ENCODE results near the gene PIK3IP1. TPM values are rescaled to one million over a fixed set of nuclear protein-coding genes. Genes with fewer than 3 reads are reported as not detected.
A peak's percentile ranks its signal among the peaks of the same experiment; 100 is the strongest.

The PIK3IP1 gene
- total RNA-seq, 1 donor from 2014 or later: 4.7 TPM

DNA sequence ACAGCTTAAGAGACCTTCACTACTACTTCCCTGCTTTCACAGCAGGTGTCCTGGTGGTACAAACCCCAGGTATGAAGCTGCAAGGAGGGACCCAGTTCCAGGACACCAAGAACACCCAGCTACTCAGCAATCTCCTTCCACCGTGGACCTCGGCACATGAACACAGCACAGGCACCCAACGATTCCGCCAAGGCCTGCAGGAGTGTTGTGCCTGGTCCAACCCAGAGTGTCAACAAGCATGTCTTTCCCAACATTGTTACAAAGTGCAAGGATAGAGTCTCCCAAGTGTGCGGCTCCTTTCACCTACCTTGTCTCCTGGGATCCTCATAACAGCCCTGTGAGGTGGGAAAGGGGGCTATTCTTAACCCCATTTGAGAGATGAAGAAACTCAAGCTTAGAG, 42.0 kb upstream of the PIK3IP1 start:
- no peak for TF ChIP-seq EZH2 (IDR thresholded peaks at IDR 0.05)
- TF ChIP-seq EZH2phosphoT487 (IDR thresholded peaks at IDR 0.05): no peak
- TF ChIP-seq, protein P1, sequence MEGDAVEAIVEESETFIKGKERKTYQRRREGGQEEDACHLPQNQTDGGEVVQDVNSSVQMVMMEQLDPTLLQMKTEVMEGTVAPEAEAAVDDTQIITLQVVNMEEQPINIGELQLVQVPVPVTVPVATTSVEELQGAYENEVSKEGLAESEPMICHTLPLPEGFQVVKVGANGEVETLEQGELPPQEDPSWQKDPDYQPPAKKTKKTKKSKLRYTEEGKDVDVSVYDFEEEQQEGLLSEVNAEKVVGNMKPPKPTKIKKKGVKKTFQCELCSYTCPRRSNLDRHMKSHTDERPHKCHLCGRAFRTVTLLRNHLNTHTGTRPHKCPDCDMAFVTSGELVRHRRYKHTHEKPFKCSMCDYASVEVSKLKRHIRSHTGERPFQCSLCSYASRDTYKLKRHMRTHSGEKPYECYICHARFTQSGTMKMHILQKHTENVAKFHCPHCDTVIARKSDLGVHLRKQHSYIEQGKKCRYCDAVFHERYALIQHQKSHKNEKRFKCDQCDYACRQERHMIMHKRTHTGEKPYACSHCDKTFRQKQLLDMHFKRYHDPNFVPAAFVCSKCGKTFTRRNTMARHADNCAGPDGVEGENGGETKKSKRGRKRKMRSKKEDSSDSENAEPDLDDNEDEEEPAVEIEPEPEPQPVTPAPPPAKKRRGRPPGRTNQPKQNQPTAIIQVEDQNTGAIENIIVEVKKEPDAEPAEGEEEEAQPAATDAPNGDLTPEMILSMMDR (IDR thresholded peaks at IDR 0.05): no peak
- no peak overlapping the region for H2AFZ ChIP-seq (replicated peaks)
- no peaks in the 10 kb centered on the region for H3K27me3 ChIP-seq
- Mint-ChIP-seq H3K27ac (no peak overlapping the region), H3K4me1 (peaks cover 5% of the 10 kb centered on the region), H3K36me3 (peaks cover 56% of the 10 kb centered on the region), H3K9me3 (no peaks in the 10 kb centered on the region), H3K4me3 (no peak overlapping the region), H3K27me3 (ENCODE audit: insufficient read depth, low read depth) (peaks cover 4% of the 10 kb centered on the region)
- H3K4me3 ChIP-seq: no peak overlapping the region
- no peaks in the 10 kb centered on the region for H3K9me3 ChIP-seq (ENCODE audit: low read depth)
- peaks cover 4% of the 10 kb centered on the region for H3K36me3 ChIP-seq
- H3K9ac ChIP-seq: no peak overlapping the region
- no peak overlapping the region for H3K27ac ChIP-seq
- H4K20me1 ChIP-seq (ENCODE audit: low read depth): peaks cover 69% of the 10 kb centered on the region
- DNase-seq (ENCODE audit: low spot score): no peak
- peaks cover 12% of the 10 kb centered on the region for H3K4me1 ChIP-seq
- peaks cover 74% of the 10 kb centered on the region for H3K79me2 ChIP-seq (ENCODE audit: low read depth)
- no peaks in the 10 kb centered on the region for H3F3A ChIP-seq (ENCODE audit: low read depth)
- no peak overlapping the region for H3K4me2 ChIP-seq

DNA sequence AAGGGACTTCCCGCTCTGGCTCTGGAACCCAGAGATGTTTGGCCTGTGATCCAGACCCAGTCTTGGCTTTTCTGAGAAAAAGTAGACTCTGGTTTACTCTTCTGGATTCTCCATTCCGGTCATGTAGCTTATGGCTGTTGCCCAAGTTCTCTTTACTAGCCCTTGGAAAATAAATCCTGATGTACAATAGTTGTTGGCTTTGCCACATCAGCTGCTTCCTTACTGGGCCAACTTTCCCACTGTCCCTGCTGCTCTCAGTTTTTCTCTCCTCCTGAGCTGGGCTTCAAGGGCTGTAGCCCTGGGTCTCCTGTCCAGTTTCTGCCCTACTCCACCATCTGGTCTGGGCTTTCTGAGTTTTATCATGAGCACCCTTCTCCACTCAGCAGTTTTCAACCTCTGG, 41.4 kb upstream of the PIK3IP1 start:
- peaks cover 4% of the 10 kb centered on the region for H3K27me3 Mint-ChIP-seq (ENCODE audit: insufficient read depth, low read depth)
- no peak overlapping the region for H3K27ac ChIP-seq
- peaks cover 7% of the 10 kb centered on the region for H3K4me1 ChIP-seq
- no peak overlapping the region for H3K27ac Mint-ChIP-seq
- H3F3A ChIP-seq (ENCODE audit: low read depth): no peaks in the 10 kb centered on the region
- H3K4me1 Mint-ChIP-seq: no peaks in the 10 kb centered on the region
- H3K36me3 Mint-ChIP-seq: peaks cover 56% of the 10 kb centered on the region
- TF ChIP-seq EZH2phosphoT487 (IDR thresholded peaks at IDR 0.05) (no peak), EZH2 (IDR thresholded peaks at IDR 0.05) (no peak)
- peaks cover 4% of the 10 kb centered on the region for H3K36me3 ChIP-seq
- no peak overlapping the region for H2AFZ ChIP-seq (replicated peaks)
- H3K9me3 Mint-ChIP-seq: no peaks in the 10 kb centered on the region
- no peak overlapping the region for H3K9ac ChIP-seq
- no peak overlapping the region for H3K4me2 ChIP-seq
- no peaks in the 10 kb centered on the region for H3K27me3 ChIP-seq
- H3K79me2 ChIP-seq (ENCODE audit: low read depth): peaks cover 67% of the 10 kb centered on the region
- no peaks in the 10 kb centered on the region for H3K9me3 ChIP-seq (ENCODE audit: low read depth)
- H3K4me3 ChIP-seq: no peak overlapping the region
- DNase-seq (ENCODE audit: low spot score): no peak
- H4K20me1 ChIP-seq (ENCODE audit: low read depth): peaks cover 68% of the 10 kb centered on the region
- no peak overlapping the region for H3K4me3 Mint-ChIP-seq

DNA sequence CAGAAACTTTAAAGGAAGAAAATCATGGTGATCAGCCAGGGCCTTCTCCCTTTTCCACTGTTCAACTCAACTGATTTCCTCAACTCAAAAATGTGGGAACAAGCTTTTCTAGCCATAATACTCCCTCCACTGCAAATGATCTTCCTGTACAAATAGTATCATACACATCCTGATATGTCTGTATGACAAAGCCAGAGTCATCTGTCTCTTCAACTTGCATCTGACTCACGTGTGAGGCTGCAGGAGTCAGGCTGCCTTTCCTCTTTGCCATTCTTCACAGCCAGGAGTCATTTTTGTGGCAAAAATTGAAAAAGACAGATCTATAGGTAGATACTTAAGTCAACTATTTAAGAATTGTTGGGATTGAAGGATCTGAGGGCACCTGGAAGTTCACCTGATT, 40.6 kb upstream of the PIK3IP1 start:
- Mint-ChIP-seq H3K36me3 (peaks cover 54% of the 10 kb centered on the region), H3K4me3 (no peak overlapping the region), H3K9me3 (no peaks in the 10 kb centered on the region), H3K27me3 (ENCODE audit: insufficient read depth, low read depth) (peaks cover 4% of the 10 kb centered on the region), H3K27ac (no peak overlapping the region), H3K4me1 (no peaks in the 10 kb centered on the region)
- Histone ChIP-seq H3K4me1 (peaks cover 7% of the 10 kb centered on the region), H4K20me1 (ENCODE audit: low read depth) (peaks cover 63% of the 10 kb centered on the region), H3K9ac (no peak overlapping the region), H3F3A (ENCODE audit: low read depth) (no peaks in the 10 kb centered on the region), H3K27ac (no peak overlapping the region), H3K4me3 (no peak overlapping the region), H3K36me3 (peaks cover 4% of the 10 kb centered on the region), H3K79me2 (ENCODE audit: low read depth) (peaks cover 59% of the 10 kb centered on the region), H3K27me3 (no peaks in the 10 kb centered on the region), H3K4me2 (no peak overlapping the region), H2AFZ (replicated peaks) (no peak overlapping the region), H3K9me3 (ENCODE audit: low read depth) (no peaks in the 10 kb centered on the region)
- DNase-seq (ENCODE audit: low spot score): no peak
- no peak for TF ChIP-seq EZH2 (IDR thresholded peaks at IDR 0.05)
- no peak for TF ChIP-seq EZH2phosphoT487 (IDR thresholded peaks at IDR 0.05)
- TF ChIP-seq, protein P1 (IDR thresholded peaks at IDR 0.05): no peak

DNA sequence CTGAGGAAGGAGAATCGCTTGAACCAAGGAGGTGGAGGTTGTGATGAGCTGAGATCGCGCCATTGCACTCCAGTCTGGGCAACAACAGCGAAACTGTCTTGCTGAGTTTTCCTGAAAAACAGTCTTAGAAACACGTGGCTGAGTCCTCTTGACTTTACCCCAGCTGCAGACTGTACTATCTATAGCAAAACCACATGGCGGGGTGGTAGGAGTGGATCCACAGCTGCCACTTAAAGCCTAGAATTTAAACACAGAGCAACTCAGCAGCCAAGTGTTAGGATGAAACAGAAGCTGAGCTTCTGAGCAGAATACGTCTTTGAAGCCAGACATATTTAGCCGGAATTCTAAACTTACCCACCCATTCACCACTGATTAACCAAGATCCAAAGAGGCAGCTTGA, 39.7 kb upstream of the PIK3IP1 start:
- Mint-ChIP-seq H3K4me1 (no peaks in the 10 kb centered on the region), H3K4me3 (no peak overlapping the region), H3K9me3 (no peaks in the 10 kb centered on the region), H3K36me3 (peaks cover 60% of the 10 kb centered on the region), H3K27me3 (ENCODE audit: insufficient read depth, low read depth) (peaks cover 4% of the 10 kb centered on the region), H3K27ac (peak overlapping the region; percentile 46)
- Histone ChIP-seq H3K36me3 (peaks cover 4% of the 10 kb centered on the region), H3K4me3 (no peak overlapping the region), H3K9ac (no peak overlapping the region), H3K4me1 (peaks cover 7% of the 10 kb centered on the region), H4K20me1 (ENCODE audit: low read depth) (peaks cover 54% of the 10 kb centered on the region), H3K27ac (no peak overlapping the region), H3K79me2 (ENCODE audit: low read depth) (peaks cover 51% of the 10 kb centered on the region), H3K9me3 (ENCODE audit: low read depth) (no peaks in the 10 kb centered on the region), H3K4me2 (no peak overlapping the region), H3F3A (ENCODE audit: low read depth) (no peaks in the 10 kb centered on the region), H2AFZ (replicated peaks) (no peak overlapping the region), H3K27me3 (no peaks in the 10 kb centered on the region)
- DNase-seq (ENCODE audit: low spot score): no peak
- no peak for TF ChIP-seq EZH2phosphoT487 (IDR thresholded peaks at IDR 0.05)
- TF ChIP-seq, protein P1 (IDR thresholded peaks at IDR 0.05): no peak
- no peak for TF ChIP-seq EZH2 (IDR thresholded peaks at IDR 0.05)
